ENCODE data around the gene UBE2D4.

DNA sequence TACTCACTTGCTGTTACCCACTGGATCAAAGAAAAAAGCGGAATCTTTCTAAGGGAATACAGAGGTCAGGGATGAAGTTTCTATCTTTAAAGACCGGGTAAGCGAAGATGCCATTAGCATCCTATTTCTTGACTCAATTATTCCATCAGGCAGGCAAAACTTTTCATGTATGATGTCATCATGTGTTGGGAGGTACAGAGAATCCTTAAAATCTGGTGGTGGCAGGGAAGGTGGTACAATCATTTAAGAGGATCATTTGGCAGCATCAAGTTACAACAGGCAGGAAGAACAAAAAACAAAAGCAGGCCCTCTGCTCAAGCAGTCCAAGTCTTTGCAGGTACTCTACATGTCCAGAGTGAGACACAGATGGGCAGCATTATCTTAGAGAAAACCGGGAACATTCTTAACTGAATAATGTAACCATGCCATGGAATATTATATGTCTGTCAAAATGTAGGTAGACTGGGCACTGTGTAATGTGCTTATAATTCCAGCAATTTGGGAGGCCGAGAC, 23.6 kb upstream of the UBE2D4 start:
- TF ChIP-seq, protein P1, sequence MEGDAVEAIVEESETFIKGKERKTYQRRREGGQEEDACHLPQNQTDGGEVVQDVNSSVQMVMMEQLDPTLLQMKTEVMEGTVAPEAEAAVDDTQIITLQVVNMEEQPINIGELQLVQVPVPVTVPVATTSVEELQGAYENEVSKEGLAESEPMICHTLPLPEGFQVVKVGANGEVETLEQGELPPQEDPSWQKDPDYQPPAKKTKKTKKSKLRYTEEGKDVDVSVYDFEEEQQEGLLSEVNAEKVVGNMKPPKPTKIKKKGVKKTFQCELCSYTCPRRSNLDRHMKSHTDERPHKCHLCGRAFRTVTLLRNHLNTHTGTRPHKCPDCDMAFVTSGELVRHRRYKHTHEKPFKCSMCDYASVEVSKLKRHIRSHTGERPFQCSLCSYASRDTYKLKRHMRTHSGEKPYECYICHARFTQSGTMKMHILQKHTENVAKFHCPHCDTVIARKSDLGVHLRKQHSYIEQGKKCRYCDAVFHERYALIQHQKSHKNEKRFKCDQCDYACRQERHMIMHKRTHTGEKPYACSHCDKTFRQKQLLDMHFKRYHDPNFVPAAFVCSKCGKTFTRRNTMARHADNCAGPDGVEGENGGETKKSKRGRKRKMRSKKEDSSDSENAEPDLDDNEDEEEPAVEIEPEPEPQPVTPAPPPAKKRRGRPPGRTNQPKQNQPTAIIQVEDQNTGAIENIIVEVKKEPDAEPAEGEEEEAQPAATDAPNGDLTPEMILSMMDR (conservative IDR thresholded peaks at IDR 0.05; ENCODE audit: low read depth, low read length), result no peak
- no peak for TF ChIP-seq EZH2 (IDR thresholded peaks at IDR 0.05; ENCODE audit: borderline replicate concordance, low read depth, low read length, poor library complexity, severe bottlenecking)
